Measurements from ENCODE around the gene MAOA.
"Not testable (repeated sequence)": the region's sequence is repeated elsewhere in the genome, so short reads cannot be mapped to it uniquely, and the experiment has no call there.

- not testable (repeated sequence) for TF ChIP-seq SIRT6 (IDR thresholded peaks at IDR 0.05; ENCODE audit: low read depth, low read length); NFATC3 (IDR thresholded peaks at IDR 0.05); SMARCE1 (IDR thresholded peaks at IDR 0.05)
Measured at GRCh38 chrX:43725227-43725626, 69.1 kb downstream of the MAOA start.
